Lower leg skin (tissue), 3 donors: ENCODE measurements around the gene ALDH7A1.

Experiments
- POLR2A ChIP-seq, 2 donors: fragments of 450-650 bp; IDR thresholded peaks; one replicate each; pipeline ENCODE4 v1.6.1; 2016 to 2017; ENCODE audit warnings: antibody characterized with exemption in 2 of 2, mild to moderate bottlenecking in 1 of 2, moderate library complexity in 1 of 2
- TF ChIP-seq, protein P1 (sequence below), 3 donors: fragments of 450-650 bp; IDR thresholded peaks; one replicate each; pipeline ENCODE4 v1.5.1; 2016; ENCODE audit warnings: antibody characterized with exemption in 3 of 3, mild to moderate bottlenecking in 3 of 3, moderate library complexity in 2 of 3

DNA sequence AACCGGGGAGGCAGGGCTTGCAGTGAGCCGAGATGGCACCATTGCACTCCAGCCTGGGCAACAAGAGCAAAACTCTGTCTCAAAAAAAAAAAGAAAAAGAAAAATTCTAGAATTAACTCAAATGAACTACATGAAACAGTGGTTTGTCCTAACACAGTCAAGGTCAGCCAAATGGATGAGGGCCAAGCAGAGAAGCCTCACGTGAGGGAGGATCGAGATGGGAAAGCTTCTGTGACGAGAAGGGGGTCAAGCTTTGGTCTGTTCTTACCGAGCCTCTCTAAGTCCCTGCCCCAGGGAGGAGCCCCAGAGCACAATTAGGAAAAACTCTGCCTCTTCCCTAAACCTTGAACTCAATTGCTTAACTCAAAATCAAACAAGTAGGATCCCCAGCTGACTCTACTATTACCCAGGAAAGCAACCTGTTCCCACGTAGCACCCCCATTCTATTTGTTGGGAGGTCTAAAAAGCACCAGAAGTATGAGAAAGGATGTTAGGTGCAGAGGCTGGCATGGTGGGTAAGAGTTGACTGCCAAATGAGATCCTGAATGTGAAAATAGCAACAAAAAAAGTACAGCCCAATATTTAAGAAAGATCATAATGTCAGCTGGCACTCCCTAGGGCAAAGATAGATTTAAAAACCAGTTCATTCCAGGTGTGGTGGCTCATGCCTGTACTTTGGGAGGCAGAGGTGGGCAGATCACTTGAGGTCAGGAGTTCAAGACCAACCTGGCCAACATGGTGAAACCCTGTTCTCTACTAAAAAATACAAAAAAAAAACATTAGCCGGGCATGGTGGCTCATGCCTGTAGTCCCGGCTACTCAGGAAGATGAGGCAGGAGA is 7.2 kb downstream of the ALDH7A1 start:
- TF ChIP-seq, protein P1, sequence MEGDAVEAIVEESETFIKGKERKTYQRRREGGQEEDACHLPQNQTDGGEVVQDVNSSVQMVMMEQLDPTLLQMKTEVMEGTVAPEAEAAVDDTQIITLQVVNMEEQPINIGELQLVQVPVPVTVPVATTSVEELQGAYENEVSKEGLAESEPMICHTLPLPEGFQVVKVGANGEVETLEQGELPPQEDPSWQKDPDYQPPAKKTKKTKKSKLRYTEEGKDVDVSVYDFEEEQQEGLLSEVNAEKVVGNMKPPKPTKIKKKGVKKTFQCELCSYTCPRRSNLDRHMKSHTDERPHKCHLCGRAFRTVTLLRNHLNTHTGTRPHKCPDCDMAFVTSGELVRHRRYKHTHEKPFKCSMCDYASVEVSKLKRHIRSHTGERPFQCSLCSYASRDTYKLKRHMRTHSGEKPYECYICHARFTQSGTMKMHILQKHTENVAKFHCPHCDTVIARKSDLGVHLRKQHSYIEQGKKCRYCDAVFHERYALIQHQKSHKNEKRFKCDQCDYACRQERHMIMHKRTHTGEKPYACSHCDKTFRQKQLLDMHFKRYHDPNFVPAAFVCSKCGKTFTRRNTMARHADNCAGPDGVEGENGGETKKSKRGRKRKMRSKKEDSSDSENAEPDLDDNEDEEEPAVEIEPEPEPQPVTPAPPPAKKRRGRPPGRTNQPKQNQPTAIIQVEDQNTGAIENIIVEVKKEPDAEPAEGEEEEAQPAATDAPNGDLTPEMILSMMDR (IDR thresholded peaks at IDR 0.05) = no peak
- TF ChIP-seq POLR2A (IDR thresholded peaks at IDR 0.05) = no peak
